GM21529 (cell line): ENCODE measurements around the gene CCNL1.

Source experiments
- ATAC-seq: cut with Tn5 transposase; IDR thresholded peaks from one replicate; pipeline ENCODE4 v1.9.1; 2021; ENCODE audit not compliant: unreplicated experiment

The CCNL1 gene

DNA sequence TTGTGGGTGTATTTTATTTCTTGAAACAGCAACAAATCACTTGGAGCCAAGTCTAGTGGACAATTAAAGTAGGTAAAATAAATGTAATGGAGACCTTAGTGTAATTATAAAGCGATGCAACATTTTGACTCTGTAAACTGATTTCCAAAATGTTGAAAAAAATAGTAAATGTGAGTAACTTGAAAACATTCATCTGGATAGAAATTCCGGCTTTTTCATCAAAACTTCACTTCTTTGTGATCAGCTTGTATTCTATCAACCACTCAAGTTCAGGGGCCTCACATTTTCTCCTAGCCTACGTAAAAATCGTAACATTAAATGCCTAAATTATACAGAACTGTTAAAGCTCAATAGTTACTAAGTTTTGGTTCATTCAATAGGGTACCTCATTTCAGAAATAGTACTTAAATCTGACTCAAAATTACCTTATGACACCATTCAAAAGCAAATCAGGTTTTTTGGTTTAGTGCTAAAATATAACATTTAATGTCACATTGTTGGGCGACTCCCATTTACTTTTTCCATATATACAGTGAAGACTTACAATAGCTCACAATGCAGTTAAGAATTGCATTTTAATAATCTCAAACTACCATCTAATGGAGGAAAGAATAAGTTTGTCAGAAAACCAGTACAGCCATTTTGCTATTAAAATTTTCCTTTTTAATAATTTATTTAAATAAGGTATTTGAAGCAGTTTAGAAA is 12.7 kb downstream of the CCNL1 start:
- ATAC-seq, result no peak

DNA sequence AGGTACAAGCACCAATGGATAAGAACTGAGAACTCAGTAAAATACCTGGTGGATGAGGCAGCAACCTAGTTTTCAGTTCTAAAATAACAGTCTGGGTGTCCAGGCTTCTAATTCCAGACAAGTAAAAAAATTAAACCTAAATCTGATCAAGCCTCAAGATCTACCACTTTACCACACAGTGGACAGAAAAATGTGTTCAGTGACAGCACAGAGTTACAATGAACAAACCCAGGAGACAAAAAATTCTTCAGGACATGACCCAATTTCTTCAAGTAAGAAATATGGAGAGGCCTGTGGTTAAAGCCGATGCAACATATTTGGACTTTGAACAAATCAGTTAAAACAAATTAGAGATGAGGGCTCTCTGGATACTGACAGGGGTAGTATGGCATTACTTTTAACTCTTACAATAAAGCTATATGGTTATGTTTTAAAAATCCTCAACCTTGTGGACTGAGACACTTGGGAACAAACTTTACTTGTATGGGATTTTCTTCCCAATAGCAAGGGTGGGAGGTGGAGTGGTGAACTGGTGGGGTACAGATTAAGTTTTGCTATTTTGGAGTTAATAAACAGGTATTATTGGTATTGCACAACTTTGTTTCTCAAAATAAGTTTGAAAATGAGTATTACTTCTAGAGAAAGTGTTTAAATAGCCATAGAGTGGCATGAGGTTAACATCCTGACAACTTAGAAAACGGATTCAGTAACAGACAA is 14.2 kb downstream of the CCNL1 start:
- no peak for ATAC-seq

DNA sequence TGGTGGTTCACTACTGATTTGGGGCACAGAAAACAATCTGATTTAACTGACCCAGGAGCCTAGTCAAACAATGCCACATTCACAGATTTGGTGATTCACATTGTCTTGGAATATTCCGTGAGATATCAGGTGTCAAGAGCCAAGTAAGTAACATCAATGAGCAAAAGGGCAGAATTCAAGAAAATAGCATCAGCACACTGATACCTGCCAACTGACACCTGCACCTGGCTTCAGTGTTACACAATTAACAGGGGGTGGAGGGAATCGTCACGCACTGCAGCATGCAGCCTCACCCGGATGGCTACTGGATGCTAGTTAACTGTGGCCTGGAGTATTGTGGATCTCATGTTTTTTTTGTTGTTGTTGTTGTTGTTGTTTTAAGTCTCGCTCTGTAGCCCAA is 17.6 kb downstream of the CCNL1 start:
- ATAC-seq, result no peak

- ATAC-seq, result no peak
Measured at GRCh38 chr3:157139938-157140534, 19.9 kb downstream of the CCNL1 start.

DNA sequence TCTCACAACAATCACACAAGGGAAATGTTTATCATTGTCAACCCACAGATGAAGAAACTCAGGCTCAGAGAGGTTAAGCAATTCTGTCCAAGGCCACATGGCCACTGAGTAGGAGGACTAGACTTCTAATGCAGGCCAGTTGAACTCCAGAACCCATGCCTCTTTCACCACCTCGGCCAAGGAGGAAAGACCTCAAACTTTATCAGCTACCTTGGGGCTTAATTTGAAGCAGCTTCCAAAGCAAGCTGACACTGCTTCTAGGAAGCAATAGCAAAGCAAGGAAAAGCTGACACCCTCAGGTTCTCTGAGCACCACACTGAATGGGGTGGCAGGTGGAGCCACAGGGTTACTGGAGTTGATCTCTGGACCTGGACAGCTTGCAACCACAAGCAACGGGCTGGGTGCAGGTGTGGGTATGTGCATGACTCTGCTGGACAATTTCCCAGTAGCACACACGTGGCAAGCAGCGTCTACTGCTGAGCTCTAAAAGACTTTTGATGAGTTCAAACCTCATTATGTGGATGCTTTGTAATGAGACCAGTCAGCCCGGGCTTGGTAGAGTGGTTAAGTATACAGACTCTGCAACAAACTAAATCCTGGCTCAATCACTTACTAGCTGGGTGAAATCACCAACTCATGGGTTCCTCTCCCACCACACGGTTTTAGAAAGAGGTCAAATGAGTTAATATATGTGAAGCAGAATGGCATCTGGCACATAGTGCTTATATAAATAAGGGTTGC is 23.1 kb downstream of the CCNL1 start:
- peak; percentile 8 for ATAC-seq

DNA sequence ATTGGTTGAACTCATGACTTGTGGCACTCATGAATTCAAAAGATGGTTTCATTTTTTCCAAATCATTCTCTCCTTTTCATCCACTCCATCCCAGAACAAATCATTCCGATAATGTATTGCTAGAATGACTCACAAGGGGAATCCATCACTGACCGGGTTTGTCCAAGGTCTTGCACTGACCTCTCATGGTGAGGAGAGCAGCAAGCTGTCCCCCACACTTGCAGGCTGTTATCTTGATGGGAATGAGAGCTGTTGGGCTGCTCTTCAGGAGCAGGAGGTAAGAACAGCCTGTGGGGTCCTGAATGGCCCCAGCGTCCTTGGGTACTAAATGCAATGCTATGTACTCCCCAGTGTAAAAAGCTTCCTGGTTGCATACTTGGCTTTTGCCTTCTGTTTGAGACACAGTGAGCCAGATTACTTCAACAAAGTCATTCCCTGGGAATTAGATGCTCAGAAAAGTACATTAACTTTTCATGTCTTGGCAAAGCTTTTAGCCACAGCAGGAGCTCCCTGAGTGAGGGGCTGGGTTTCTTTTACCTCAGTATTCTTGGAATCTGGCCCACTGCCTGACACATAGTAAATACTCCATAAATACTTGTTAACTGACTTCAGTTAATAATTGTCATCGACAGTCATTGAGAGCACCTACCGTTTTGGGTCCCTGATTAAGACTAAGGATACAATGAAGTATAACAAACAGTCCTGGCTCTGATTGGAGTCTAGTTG is 24.1 kb downstream of the CCNL1 start:
- no peak for ATAC-seq

- peak; percentile 63 for ATAC-seq
Measured at GRCh38 chr3:157134620-157135191, 25.2 kb downstream of the CCNL1 start.

- no peak for ATAC-seq
Measured at GRCh38 chr3:157133434-157134320, 26.3 kb downstream of the CCNL1 start.

DNA sequence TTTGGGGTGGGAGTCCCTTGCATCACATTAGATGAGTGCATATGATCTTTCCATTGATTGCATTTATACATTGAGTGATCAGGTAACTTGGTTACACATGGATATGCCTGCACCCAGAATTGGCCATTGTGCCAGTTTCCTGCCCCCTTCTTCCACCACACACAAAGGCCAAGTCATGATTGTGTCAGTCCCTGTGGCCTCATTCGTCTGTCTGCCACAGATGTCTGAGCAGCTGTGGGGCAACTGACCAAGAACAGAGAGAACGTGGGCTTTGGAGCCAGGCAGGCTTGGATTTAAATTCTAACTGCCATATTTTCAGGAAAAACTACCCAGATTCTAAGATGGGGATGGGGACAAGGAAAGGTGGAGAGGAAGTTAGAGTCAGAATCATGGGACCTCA is 27.0 kb downstream of the CCNL1 start:
- ATAC-seq, result no peak

DNA sequence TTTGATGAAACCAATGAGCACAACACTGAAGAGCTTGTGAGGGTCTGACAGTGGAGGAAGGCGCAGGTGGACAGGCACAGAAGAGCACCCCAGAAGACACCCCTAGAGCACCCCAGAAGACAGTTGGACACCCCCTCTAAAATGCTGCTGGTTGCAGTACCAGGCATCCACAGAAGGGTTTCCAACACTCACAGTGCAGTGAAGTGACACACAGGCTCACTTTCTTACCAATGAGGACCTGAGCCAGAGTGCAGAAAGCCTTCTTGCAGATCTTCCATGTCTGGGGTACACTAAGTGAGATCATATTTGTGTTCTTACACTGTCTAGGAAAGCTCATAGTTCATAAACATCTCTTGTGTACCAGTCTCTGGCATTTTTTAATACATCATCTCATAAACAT is 27.6 kb downstream of the CCNL1 start:
- no peak for ATAC-seq

- ATAC-seq, result no peak
Measured at GRCh38 chr3:157131861-157132260, 28.1 kb downstream of the CCNL1 start.

DNA sequence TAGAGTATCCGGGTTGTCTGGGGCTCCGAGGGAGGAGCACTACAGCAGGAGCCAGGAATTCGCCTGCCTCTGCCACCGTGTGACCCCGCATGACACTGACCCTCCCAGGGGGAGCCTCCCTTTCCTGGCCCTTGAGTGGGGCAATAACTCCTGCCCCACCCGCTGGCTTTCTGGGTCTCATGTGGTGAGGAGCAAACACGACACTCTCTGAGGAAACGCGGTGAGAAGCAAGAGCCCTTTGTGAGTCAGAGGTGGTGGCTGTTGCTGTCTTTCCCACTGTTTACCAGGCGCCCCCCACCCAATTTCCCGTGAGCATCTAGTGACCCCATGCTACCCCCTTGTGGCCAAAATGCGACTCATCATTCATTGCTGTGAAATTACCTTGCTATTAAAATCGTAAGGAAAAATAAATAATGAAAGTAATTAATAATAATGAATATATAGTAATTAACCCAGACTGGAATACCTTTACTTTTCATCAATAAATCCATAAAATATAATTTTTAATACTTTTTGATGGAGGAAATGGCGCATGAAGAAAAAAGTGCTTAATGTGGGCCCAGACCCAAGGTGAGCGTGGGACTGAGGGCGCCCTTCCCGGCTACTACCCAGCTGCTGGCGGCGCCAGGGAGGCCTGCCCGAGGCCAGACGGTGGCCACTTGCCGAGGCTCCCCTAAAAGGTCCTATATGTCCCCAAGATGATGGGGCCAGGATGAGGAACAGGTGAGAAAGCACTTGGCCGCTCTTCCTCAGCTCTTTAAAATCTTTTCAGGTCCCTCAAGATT is 29.3 kb downstream of the CCNL1 start:
- ATAC-seq, result no peak

- ATAC-seq, result no peak
Measured at GRCh38 chr3:157129803-157130466, 30.0 kb downstream of the CCNL1 start.

GRCh38 chr3:157128771-157129681 is 30.9 kb downstream of the CCNL1 start:
- peak; percentile 39 for ATAC-seq

- peak; percentile 48 for ATAC-seq
Measured at GRCh38 chr3:157127831-157128767, 31.8 kb downstream of the CCNL1 start.

DNA sequence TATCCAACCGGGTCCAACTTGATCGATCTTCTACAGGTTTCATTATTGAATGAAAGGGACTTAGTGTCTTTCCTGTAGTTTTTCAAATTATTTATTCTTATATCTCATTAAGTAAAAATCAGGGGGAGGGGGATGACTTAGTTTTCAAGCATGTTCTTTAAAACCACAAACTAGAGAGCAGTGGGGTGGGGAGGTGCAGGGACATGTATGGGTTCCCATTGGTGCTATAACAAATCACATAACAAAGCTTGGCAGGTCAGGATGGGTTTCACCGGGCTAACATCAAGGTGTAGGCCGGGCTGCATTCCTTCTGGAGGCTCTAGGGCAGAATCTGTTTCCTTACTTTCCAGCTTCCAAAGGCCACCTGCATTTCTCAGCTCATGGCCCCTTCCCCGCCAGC is 32.7 kb downstream of the CCNL1 start:
- no peak for ATAC-seq
